Measurements from ENCODE around the gene HOXA3. TPM values are rescaled to one million over a fixed set of nuclear protein-coding genes. Genes with fewer than 3 reads are reported as not detected.
A peak's percentile ranks its signal among the peaks of the same experiment; 100 is the strongest.

The HOXA3 gene
- total RNA-seq, 8 experiments from 2014 or later, result 1.4 to 38.6 (median 18.7) TPM

- no peak overlapping the region for H3K27ac ChIP-seq
- WGBS, 10 experiments, result 30 to 94% (median 66%) methylated on average over 2 to 5 of the region's 22 CpGs; no CpG with 5 or more reads in 2 of the 10 experiments
- no peak overlapping the region for H3K4me3 ChIP-seq
- in situ Hi-C loops (cut with MboI; ENCODE audit: low pct_unique_long_range_greater_than_20kb in 2 of 9, low sequenced_read_pairs in 9 of 9, unreplicated experiment in 9 of 9), result loop anchor here in 5 of 9 experiments (25.0 kb wide), 3 partner anchors 766 to 1291 kb away; no protein-coding TSS in a partner anchor
- H3K4me1 ChIP-seq (replicated peaks in 1 of 2), result peaks cover 5 to 32% of the 10 kb centered on the region in 2 donors
- ATAC-seq (replicated peaks in 6 of 8), result no peak
Observed at GRCh38 chr7:27152816-27153442, 546 bp upstream of the HOXA3 start.

GRCh38 chr7:27151341-27151930, 947 bp downstream of the HOXA3 start:
- peak overlapping the region in 1 of 2 donors; percentile 83 for H3K27ac ChIP-seq
- 0 to 40% (median 28%) methylated on average over 1 to 19 of the region's 27 CpGs; no CpG with 5 or more reads in 1 of the 10 experiments for WGBS, 10 experiments
- peaks cover 5 to 32% of the 10 kb centered on the region in 2 donors for H3K4me1 ChIP-seq (replicated peaks in 1 of 2)
- ATAC-seq (replicated peaks in 6 of 8), result no peak
- in situ Hi-C loops (cut with MboI; ENCODE audit: low pct_unique_long_range_greater_than_20kb in 2 of 9, low sequenced_read_pairs in 9 of 9, unreplicated experiment in 9 of 9), result loop anchor here in 5 of 9 experiments (25.0 kb wide), 3 partner anchors 764 to 1289 kb away; no protein-coding TSS in a partner anchor
- peak overlapping the region; percentile 41 to 63 (median 47) for H3K4me3 ChIP-seq

- Histone ChIP-seq H3K27ac (peak overlapping the region; percentile 3 to 83), H3K4me1 (replicated peaks in 1 of 2) (peaks cover 5 to 32% of the 10 kb centered on the region in 2 donors), H3K4me3 (peak overlapping the region; percentile 41 to 63 (median 47))
- ATAC-seq (replicated peaks in 6 of 8), result peak; percentile 49 to 81 (median 72)
- 0 to 6% (median 0%) methylated on average over 1 to 12 of the region's 58 CpGs; no CpG with 5 or more reads in 3 of the 10 experiments for WGBS, 10 experiments
- in situ Hi-C loops (cut with MboI; ENCODE audit: low pct_unique_long_range_greater_than_20kb in 2 of 9, low sequenced_read_pairs in 9 of 9, unreplicated experiment in 9 of 9), result loop anchor here in 5 of 9 experiments (25.0 kb wide), 3 partner anchors 763 to 1288 kb away; no protein-coding TSS in a partner anchor
Observed at GRCh38 chr7:27150568-27151340, 1.6 kb downstream of the HOXA3 start.

- peak overlapping the region; percentile 41 to 63 (median 47) for H3K4me3 ChIP-seq
- in situ Hi-C loops (cut with MboI; ENCODE audit: low pct_unique_long_range_greater_than_20kb in 2 of 9, low sequenced_read_pairs in 9 of 9, unreplicated experiment in 9 of 9), result loop anchor here in 5 of 9 experiments (10.0 to 25.0 kb wide), 4 partner anchors 295 to 1288 kb away; no protein-coding TSS in a partner anchor
- H3K4me1 ChIP-seq (replicated peaks in 1 of 2), result peaks cover 9 to 30% of the 10 kb centered on the region in 2 donors
- WGBS, 10 experiments, result 38 to 75% (median 57%) methylated on average over 1 to 10 of the region's 13 CpGs
- peak overlapping the region; percentile 3 to 90 for H3K27ac ChIP-seq
- ATAC-seq (replicated peaks in 6 of 8), result peak in 6 of 8 experiments; percentile 2 to 36 (median 14)
Observed at GRCh38 chr7:27149842-27150567, 2.4 kb downstream of the HOXA3 start.

- peak overlapping the region; percentile 24 to 63 (median 47) for H3K4me3 ChIP-seq
- in situ Hi-C loops (cut with MboI; ENCODE audit: low pct_unique_long_range_greater_than_20kb in 2 of 9, low sequenced_read_pairs in 9 of 9, unreplicated experiment in 9 of 9), result loop anchor here in 2 of 9 experiments (10.0 kb wide), 1 partner anchor 294 kb away; no protein-coding TSS in a partner anchor
- peaks cover 9 to 36% of the 10 kb centered on the region in 2 donors for H3K4me1 ChIP-seq (replicated peaks in 1 of 2)
Observed at GRCh38 chr7:27148756-27149641, 3.4 kb downstream of the HOXA3 start.

GRCh38 chr7:27148031-27148755, 4.2 kb downstream of the HOXA3 start:
- Histone ChIP-seq H3K27ac (peak overlapping the region in 1 of 2 donors; percentile 90), H3K4me3 (peak overlapping the region; percentile 24 to 63 (median 47)), H3K4me1 (replicated peaks in 1 of 2) (peaks cover 9 to 38% of the 10 kb centered on the region in 2 donors)
- peak in 5 of 8 experiments; percentile 2 to 26 (median 7) for ATAC-seq (replicated peaks in 6 of 8)
- in situ Hi-C loops (cut with MboI; ENCODE audit: low pct_unique_long_range_greater_than_20kb in 2 of 9, low sequenced_read_pairs in 9 of 9, unreplicated experiment in 9 of 9), result loop anchor here in 2 of 9 experiments (10.0 kb wide), 1 partner anchor 293 kb away; no protein-coding TSS in a partner anchor
- 22 to 86% (median 30%) methylated on average over 3 to 13 of the region's 28 CpGs; no CpG with 5 or more reads in 4 of the 10 experiments for WGBS, 10 experiments

More at GRCh38 chr7:27148756-27149641, 3.4 kb downstream of the HOXA3 start:
- WGBS, 10 experiments, result 18 to 80% (median 40%) methylated on average over 1 to 10 of the region's 30 CpGs; no CpG with 5 or more reads in 2 of the 10 experiments
- peak overlapping the region; percentile 15 to 90 for H3K27ac ChIP-seq
- peak in 5 of 8 experiments; percentile 3 to 15 (median 12) for ATAC-seq (replicated peaks in 6 of 8)

GRCh38 chr7:27147199-27148030, 5.0 kb downstream of the HOXA3 start, which contains the start of gene HOXA6:
Gene HOXA6 (minus strand): TSS chr7:27147774. CDS start chr7:27147749, 25 bp downstream.
- in situ Hi-C loops (cut with MboI; ENCODE audit: low pct_unique_long_range_greater_than_20kb in 2 of 9, low sequenced_read_pairs in 9 of 9, unreplicated experiment in 9 of 9), result loop anchor here in 2 of 9 experiments (10.0 kb wide), 1 partner anchor 293 kb away; no protein-coding TSS in a partner anchor
- WGBS, 10 experiments, result 7 to 91% (median 80%) methylated on average over 3 to 25 of the region's 63 CpGs; no CpG with 5 or more reads in 1 of the 10 experiments

GRCh38 chr7:27146491-27147198, 5.7 kb downstream of the HOXA3 start:
- Histone ChIP-seq H3K4me3 (peak overlapping the region in 3 of 5 donors; percentile 46 to 63 (median 47)), H3K4me1 (replicated peaks in 1 of 2) (peaks cover 8 to 37% of the 10 kb centered on the region in 2 donors), H3K27ac (peak overlapping the region in 1 of 2 donors; percentile 90)
- ATAC-seq (replicated peaks in 6 of 8), result no peak
- 57 to 78% (median 60%) methylated on average over 1 to 4 of the region's 5 CpGs; no CpG with 5 or more reads in 4 of the 10 experiments for WGBS, 10 experiments
- in situ Hi-C loops (cut with MboI; ENCODE audit: low pct_unique_long_range_greater_than_20kb in 2 of 9, low sequenced_read_pairs in 9 of 9, unreplicated experiment in 9 of 9), result loop anchor here in 2 of 9 experiments (10.0 kb wide), 1 partner anchor 292 kb away; no protein-coding TSS in a partner anchor

More at GRCh38 chr7:27147199-27148030, 5.0 kb downstream of the HOXA3 start, which contains the start of gene HOXA6:
- peak in 3 of 8 experiments; percentile 2 to 34 (median 34) for ATAC-seq (replicated peaks in 6 of 8)
- Histone ChIP-seq H3K4me3 (peak within 1 kb of the TSS; percentile 24 to 63 (median 47)), H3K4me1 (replicated peaks in 1 of 2) (peaks cover 9 to 38% of the 10 kb centered on the region in 2 donors), H3K27ac (peak within 1 kb of the TSS in 1 of 2 donors; percentile 90)

- WGBS, 10 experiments, result 40 to 100% (median 79%) methylated on average over 1 to 9 of the region's 11 CpGs; no CpG with 5 or more reads in 2 of the 10 experiments
- Histone ChIP-seq H3K27ac (peak overlapping the region in 1 of 2 donors; percentile 90), H3K4me3 (peak overlapping the region in 3 of 5 donors; percentile 46 to 63 (median 47)), H3K4me1 (replicated peaks in 1 of 2) (peaks cover 5 to 34% of the 10 kb centered on the region in 2 donors)
- in situ Hi-C loops (cut with MboI; ENCODE audit: low pct_unique_long_range_greater_than_20kb in 2 of 9, low sequenced_read_pairs in 9 of 9, unreplicated experiment in 9 of 9), result loop anchor here in 2 of 9 experiments (10.0 kb wide), 1 partner anchor 291 kb away; no protein-coding TSS in a partner anchor
- no peak for ATAC-seq (replicated peaks in 6 of 8)
Observed at GRCh38 chr7:27145914-27146412, 6.4 kb downstream of the HOXA3 start.

Data from motor neuron (in vitro differentiated cells).